DND-41 (cell line): ENCODE measurements around the gene IL1R2.

ENCODE experiments used
- ATAC-seq: fragments of 200-7000 bp; cut with Tn5 transposase; 3 replicates; pipeline ENCODE4 v1.9.1; 2021; ENCODE audit warnings: low read depth; ENCODE audit not compliant: insufficient read depth
- DNase-seq: peaks from one replicate; pipeline ENCODE4 v3.0.0-alpha.2; 2020
- H2AFZ ChIP-seq: 2 replicates; pipeline ENCODE4 v1.6.0; 2012; ENCODE audit warnings: low read depth, low read length
- H3K27ac ChIP-seq: 2 replicates; pipeline ENCODE4 v1.5.1; 2012; ENCODE audit warnings: low read length, inconsistent platforms
- H3K27me3 ChIP-seq: fragments of 200-600 bp; sonication (generic); 2 replicates; pipeline ENCODE4 v1.6.0; 2012; ENCODE audit warnings: low read length, mild to moderate bottlenecking, inconsistent platforms; ENCODE audit not compliant: insufficient read depth, poor library complexity
- H3K36me3 ChIP-seq: 2 replicates; pipeline ENCODE4 v1.5.1; 2012; ENCODE audit warnings: low read length, inconsistent platforms; ENCODE audit not compliant: insufficient read depth
- H3K4me1 ChIP-seq: 2 replicates; pipeline ENCODE4 v1.5.1; 2012; ENCODE audit warnings: mild to moderate bottlenecking, low read length; ENCODE audit not compliant: insufficient read depth
- H3K4me2 ChIP-seq: 2 replicates; pipeline ENCODE4 v1.6.0; 2012; ENCODE audit warnings: mild to moderate bottlenecking, moderate library complexity, low read length, inconsistent platforms; ENCODE audit not compliant: insufficient read depth
- H3K4me3 ChIP-seq, 2 experiments: fragments of 200-600 bp in 1 of 2; shearing (Covaris generic) in 1 of 2; 2 replicates each; pipeline ENCODE4 v1.5.1; 2012 to 2016; ENCODE audit warnings: inconsistent platforms in 2 of 2, low read length in 2 of 2, mild to moderate bottlenecking in 2 of 2, low read depth in 1 of 2, moderate library complexity in 1 of 2
- H3K79me2 ChIP-seq: 2 replicates; pipeline ENCODE4 v1.6.0; 2012; ENCODE audit warnings: low read length, inconsistent platforms; ENCODE audit not compliant: insufficient read depth
- H3K9ac ChIP-seq: 2 replicates; pipeline ENCODE4 v1.6.0; 2012; ENCODE audit warnings: low read depth, mild to moderate bottlenecking, inconsistent platforms, low read length, moderate library complexity
- H3K9me3 ChIP-seq: 2 replicates; pipeline ENCODE4 v1.5.1; 2012; ENCODE audit warnings: low read length, moderate library complexity, mild to moderate bottlenecking, inconsistent platforms; ENCODE audit not compliant: insufficient read depth, severe bottlenecking
- H4K20me1 ChIP-seq: 2 replicates; pipeline ENCODE4 v1.6.0; 2012; ENCODE audit warnings: low read length; ENCODE audit not compliant: insufficient read depth
- CTCF ChIP-seq: IDR thresholded peaks from 2 replicates; pipeline ENCODE4 v1.5.1; 2012; ENCODE audit warnings: borderline replicate concordance, low read length, moderate library complexity, mild to moderate bottlenecking; ENCODE audit not compliant: poor library complexity, severe bottlenecking; ENCODE audit errors: extremely low read depth
- EZH2 ChIP-seq: IDR thresholded peaks from 3 replicates; pipeline ENCODE4 v1.6.1; 2012; ENCODE audit warnings: borderline replicate concordance, low read depth, mild to moderate bottlenecking, moderate library complexity, low read length, inconsistent platforms; ENCODE audit not compliant: severe bottlenecking

IL1R2 gene

GRCh38 chr2:101951296-101951695 is 40.5 kb upstream of the IL1R2 start:
- no peaks in the 10 kb centered on the region for H3K79me2 ChIP-seq
- TF ChIP-seq EZH2 (no peak), CTCF (no peak)
- H3K9me3 ChIP-seq: peaks cover 1% of the 10 kb centered on the region
- H3K4me2 ChIP-seq: no peak overlapping the region
- no peaks in the 10 kb centered on the region for H3K36me3 ChIP-seq
- H3K4me1 ChIP-seq: no peaks in the 10 kb centered on the region
- no peak for ATAC-seq
- no peaks in the 10 kb centered on the region for H4K20me1 ChIP-seq
- H3K4me3 ChIP-seq: no peak overlapping the region
- no peak overlapping the region for H3K27ac ChIP-seq
- no peak overlapping the region for H3K9ac ChIP-seq
- no peak overlapping the region for H2AFZ ChIP-seq
- H3K27me3 ChIP-seq: no peaks in the 10 kb centered on the region
- DNase-seq: no peak

GRCh38 chr2:101952551-101952950 is 39.2 kb upstream of the IL1R2 start:
- ATAC-seq: no peak

DNA sequence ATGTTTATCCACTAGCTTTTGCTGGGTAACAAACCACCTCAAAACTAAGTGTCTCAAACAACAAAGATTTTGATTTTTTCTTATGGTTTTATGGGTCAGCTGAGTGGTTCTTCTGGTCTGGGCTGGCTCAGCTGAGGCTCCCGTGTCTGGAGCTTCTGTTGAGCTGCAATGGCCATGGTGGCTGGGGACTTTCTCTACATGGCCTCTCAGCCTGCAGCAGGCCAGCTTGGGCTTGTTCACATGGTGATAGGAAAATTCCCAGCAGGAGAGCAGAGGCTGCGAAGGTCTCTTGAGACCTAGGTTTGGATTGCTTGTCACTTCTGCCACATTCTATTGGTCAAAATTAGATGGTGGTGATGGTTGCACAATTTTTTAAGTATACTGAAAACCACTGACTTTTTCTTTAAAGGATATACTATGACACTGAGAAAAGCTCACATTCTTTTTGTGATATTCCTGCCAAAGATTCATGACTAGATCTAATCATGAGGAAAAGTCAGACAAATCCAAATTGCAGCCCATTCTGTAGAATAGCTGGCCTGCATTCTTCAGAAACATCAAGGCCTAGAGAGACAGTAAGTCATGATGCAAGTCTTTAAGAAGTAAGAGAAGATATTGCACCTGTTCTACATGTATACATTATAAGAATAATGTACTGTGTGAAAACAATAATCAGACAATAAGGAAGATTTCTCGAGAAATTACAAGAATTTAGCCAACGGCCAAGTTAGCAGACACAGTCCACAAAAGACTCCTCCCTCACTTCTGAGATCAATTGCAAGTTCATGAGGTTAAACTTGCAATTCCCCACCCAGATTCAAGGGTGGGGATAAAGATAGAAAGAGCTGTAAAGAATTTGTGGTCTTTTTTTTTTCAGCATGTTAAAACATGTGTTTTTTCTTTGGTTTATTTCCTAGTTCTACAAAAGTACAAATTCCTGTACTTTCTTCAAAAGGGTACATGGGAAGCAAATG is 35.0 kb upstream of the IL1R2 start:
- no peaks in the 10 kb centered on the region for H3K27me3 ChIP-seq
- no peak overlapping the region for H3K27ac ChIP-seq
- H3K4me2 ChIP-seq: no peak overlapping the region
- DNase-seq (no peak), ATAC-seq (no peak)
- no peak overlapping the region for H3K9ac ChIP-seq
- TF ChIP-seq CTCF: no peak
- TF ChIP-seq EZH2: no peak
- no peaks in the 10 kb centered on the region for H3K4me1 ChIP-seq
- H2AFZ ChIP-seq: no peak overlapping the region
- H3K79me2 ChIP-seq: no peaks in the 10 kb centered on the region
- H3K36me3 ChIP-seq: no peaks in the 10 kb centered on the region
- no peaks in the 10 kb centered on the region for H4K20me1 ChIP-seq
- H3K9me3 ChIP-seq: no peaks in the 10 kb centered on the region
- no peak overlapping the region for H3K4me3 ChIP-seq

More at GRCh38 chr2:101952551-101952950, 39.2 kb upstream of the IL1R2 start:
- H2AFZ ChIP-seq: no peak overlapping the region
- no peak overlapping the region for H3K4me3 ChIP-seq
- no peak for DNase-seq
- TF ChIP-seq EZH2 (no peak), CTCF (no peak)
- no peaks in the 10 kb centered on the region for H3K79me2 ChIP-seq
- H3K27ac ChIP-seq: no peak overlapping the region
- H3K27me3 ChIP-seq: no peaks in the 10 kb centered on the region
- no peak overlapping the region for H3K9ac ChIP-seq
- no peaks in the 10 kb centered on the region for H3K4me1 ChIP-seq
- peaks cover 1% of the 10 kb centered on the region for H3K9me3 ChIP-seq
- H3K36me3 ChIP-seq: no peaks in the 10 kb centered on the region
- H4K20me1 ChIP-seq: no peaks in the 10 kb centered on the region
- H3K4me2 ChIP-seq: no peak overlapping the region

DNA sequence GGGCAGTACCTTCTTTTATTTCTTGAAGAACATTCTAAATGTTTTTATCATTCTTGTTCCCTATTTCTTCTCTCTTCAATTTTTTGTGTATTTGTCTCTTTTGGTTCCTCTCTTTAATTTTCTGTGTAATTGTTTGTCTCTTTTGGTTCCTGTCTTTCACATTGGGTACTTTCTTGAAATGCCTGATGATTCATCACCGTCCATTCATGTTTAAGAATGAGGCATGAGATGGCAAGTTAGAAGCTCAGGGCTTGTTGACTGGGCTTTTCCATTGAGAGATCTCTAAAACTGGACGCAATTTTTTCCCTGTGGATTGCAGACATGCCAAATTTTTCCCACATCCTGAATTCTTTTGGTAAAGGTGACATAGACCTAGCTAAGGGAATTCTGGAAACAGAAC is 33.7 kb upstream of the IL1R2 start:
- H3K36me3 ChIP-seq: no peaks in the 10 kb centered on the region
- no peak overlapping the region for H3K9ac ChIP-seq
- no peaks in the 10 kb centered on the region for H3K79me2 ChIP-seq
- H3K9me3 ChIP-seq: no peaks in the 10 kb centered on the region
- peaks cover 3% of the 10 kb centered on the region for H3K27me3 ChIP-seq
- no peak overlapping the region for H3K4me2 ChIP-seq
- no peak for ATAC-seq
- TF ChIP-seq CTCF (no peak), EZH2 (no peak)
- H2AFZ ChIP-seq: no peak overlapping the region
- no peak for DNase-seq
- H4K20me1 ChIP-seq: no peaks in the 10 kb centered on the region
- no peak overlapping the region for H3K27ac ChIP-seq
- H3K4me1 ChIP-seq: no peaks in the 10 kb centered on the region
- H3K4me3 ChIP-seq: no peak overlapping the region
